H9 (cell line): Measurements from ENCODE around the gene PITPNB. TPM values are rescaled to one million over a fixed set of nuclear protein-coding genes. Genes with fewer than 3 reads are reported as not detected.

Source experiments
- DNase-seq: peaks from one replicate; pipeline ENCODE4 v3.0.0-alpha.2; 2017
- H2AFZ ChIP-seq: one replicate; pipeline ENCODE4 v1.6.1; 2013; ENCODE audit warnings: mild to moderate bottlenecking, low read length, control low read depth, moderate library complexity
- H2AK5ac ChIP-seq: 2 replicates; pipeline ENCODE4 v1.6.1; 2013; ENCODE audit warnings: low read length, control low read depth, mixed read lengths; ENCODE audit not compliant: insufficient read length
- H2BK120ac ChIP-seq: one replicate; pipeline ENCODE4 v1.6.1; 2013; ENCODE audit warnings: low read depth, mild to moderate bottlenecking, low read length, control low read depth, inconsistent platforms; ENCODE audit not compliant: poor library complexity, severe bottlenecking
- H2BK12ac ChIP-seq: 2 replicates; pipeline ENCODE4 v1.6.1; 2013; ENCODE audit warnings: low read length, control low read depth, mixed read lengths, low read depth; ENCODE audit not compliant: insufficient read length
- H2BK15ac ChIP-seq: 2 replicates; pipeline ENCODE4 v1.6.1; 2013; ENCODE audit warnings: low read depth, low read length, control low read depth
- H2BK20ac ChIP-seq: one replicate; pipeline ENCODE4 v1.6.1; 2013; ENCODE audit warnings: low read depth, mild to moderate bottlenecking, low read length, control low read depth, inconsistent platforms; ENCODE audit not compliant: poor library complexity, severe bottlenecking
- H2BK5ac ChIP-seq: 2 replicates; pipeline ENCODE4 v1.6.1; 2013; ENCODE audit warnings: low read length, control low read depth, mixed read lengths; ENCODE audit not compliant: insufficient read length
- H3K14ac ChIP-seq: 2 replicates; pipeline ENCODE4 v1.6.1; 2013; ENCODE audit warnings: low read length, control low read depth; ENCODE audit not compliant: insufficient read depth
- H3K18ac ChIP-seq: 2 replicates; pipeline ENCODE4 v1.6.1; 2013; ENCODE audit warnings: low read depth, mild to moderate bottlenecking, mixed read lengths, low read length, control low read depth; ENCODE audit not compliant: insufficient read length
- H3K23ac ChIP-seq: 2 replicates; pipeline ENCODE4 v1.6.1; 2013; ENCODE audit warnings: low read length, control low read depth, mixed read lengths, low read depth; ENCODE audit not compliant: insufficient read length
- H3K23me2 ChIP-seq: 2 replicates; pipeline ENCODE4 v1.6.1; 2013; ENCODE audit warnings: low read depth, mild to moderate bottlenecking, mixed read lengths, low read length, control low read depth; ENCODE audit not compliant: insufficient read length, poor library complexity, severe bottlenecking
- H3K27ac ChIP-seq: 2 replicates; pipeline ENCODE4 v1.5.1; 2013; ENCODE audit warnings: low read length, control low read depth, mixed read lengths, low read depth; ENCODE audit not compliant: insufficient read length
- H3K27me3 ChIP-seq: 2 replicates; pipeline ENCODE4 v1.6.1; 2013; ENCODE audit warnings: low read length, control low read depth, inconsistent platforms; ENCODE audit not compliant: insufficient read depth
- H3K4ac ChIP-seq: 2 replicates; pipeline ENCODE4 v1.6.1; 2013; ENCODE audit warnings: low read depth, mild to moderate bottlenecking, control low read depth, inconsistent platforms, low read length, moderate library complexity
- H3K4me1 ChIP-seq: 2 replicates; pipeline ENCODE4 v1.6.1; 2013; ENCODE audit warnings: low read length, control low read depth, inconsistent platforms; ENCODE audit not compliant: insufficient read depth
- H3K4me2 ChIP-seq: 2 replicates; pipeline ENCODE4 v1.6.1; 2013; ENCODE audit warnings: low read length, control low read depth, mixed read lengths; ENCODE audit not compliant: insufficient read length, insufficient read depth
- H3K56ac ChIP-seq: 2 replicates; pipeline ENCODE4 v1.6.1; 2013; ENCODE audit warnings: low read depth, mild to moderate bottlenecking, mixed read lengths, low read length, control low read depth; ENCODE audit not compliant: insufficient read length
- H3K79me1 ChIP-seq: 2 replicates; pipeline ENCODE4 v1.6.1; 2013; ENCODE audit warnings: low read depth, mild to moderate bottlenecking, moderate library complexity, low read length, control low read depth, inconsistent platforms; ENCODE audit not compliant: insufficient read depth, poor library complexity, severe bottlenecking
- H3K79me2 ChIP-seq: 2 replicates; pipeline ENCODE4 v1.6.1; 2013; ENCODE audit warnings: low read length, control low read depth, inconsistent platforms; ENCODE audit not compliant: insufficient read depth
- H3K9ac ChIP-seq: 2 replicates; pipeline ENCODE4 v1.6.1; 2013; ENCODE audit warnings: low read length, control low read depth, mixed read lengths; ENCODE audit not compliant: insufficient read length; ENCODE audit errors: extremely low read depth
- H3K9me3 ChIP-seq: one replicate; pipeline ENCODE4 v1.6.1; 2013; ENCODE audit warnings: low read depth, low read length, inconsistent platforms; ENCODE audit not compliant: control insufficient read depth
- H3T11ph ChIP-seq: one replicate; pipeline ENCODE4 v1.6.1; 2013; ENCODE audit warnings: mild to moderate bottlenecking, low read length, control low read depth, inconsistent platforms
- H4K20me1 ChIP-seq: one replicate; pipeline ENCODE4 v1.6.1; 2013; ENCODE audit not compliant: control insufficient read depth, insufficient read length, insufficient read depth
- H4K5ac ChIP-seq: 2 replicates; pipeline ENCODE4 v1.6.1; 2013; ENCODE audit warnings: low read depth, mild to moderate bottlenecking, mixed read lengths, low read length, control low read depth; ENCODE audit not compliant: insufficient read length
- H4K8ac ChIP-seq: replicated peaks from 2 replicates; pipeline ENCODE4 v1.6.1; 2013; ENCODE audit warnings: low read length, control low read depth, mixed read lengths, low read depth; ENCODE audit not compliant: insufficient read length
- H4K91ac ChIP-seq: 2 replicates; pipeline ENCODE4 v1.6.1; 2013; ENCODE audit warnings: low read depth, mild to moderate bottlenecking, moderate library complexity, mixed read lengths, low read length, control low read depth; ENCODE audit not compliant: insufficient read length
- H3K27ac Mint-ChIP-seq, 3 experiments: 2 replicates in 2 of 3; 3 replicates in 1 of 3; pipeline ENCODE4 v1.8.0; 2020 to 2021; ENCODE audit warnings: mixed read lengths in 3 of 3, mild to moderate bottlenecking in 1 of 3, moderate library complexity in 1 of 3
- H3K27me3 Mint-ChIP-seq: 2 replicates; pipeline ENCODE4 v1.8.0; 2021; ENCODE audit warnings: low read depth, mild to moderate bottlenecking, moderate library complexity, mixed read lengths
- H3K36me3 Mint-ChIP-seq, 3 experiments: 2 replicates in 2 of 3; 3 replicates in 1 of 3; pipeline ENCODE4 v1.8.0; 2020 to 2021; ENCODE audit warnings: low read depth in 3 of 3, mixed read lengths in 3 of 3; ENCODE audit not compliant: insufficient read depth in 1 of 3
- H3K4me1 Mint-ChIP-seq, 2 experiments: 2 replicates each; pipeline ENCODE4 v1.8.0; 2020; ENCODE audit warnings: mixed read lengths in 2 of 2
- H3K4me3 Mint-ChIP-seq, 2 experiments: 2 replicates in 1 of 2; 3 replicates in 1 of 2; pipeline ENCODE4 v1.8.0; 2020 to 2021; ENCODE audit warnings: mild to moderate bottlenecking in 2 of 2, mixed read lengths in 2 of 2, moderate library complexity in 1 of 2
- H3K9me3 Mint-ChIP-seq, 2 experiments: 2 replicates in 1 of 2; 3 replicates in 1 of 2; pipeline ENCODE4 v1.8.0; 2020; ENCODE audit warnings: mild to moderate bottlenecking in 2 of 2, mixed read lengths in 2 of 2, moderate library complexity in 1 of 2
- CTCF ChIP-seq: fragments of 200-600 bp; sonication (generic); conservative IDR thresholded peaks from 3 replicates; pipeline ENCODE4 v1.8.0; 2021; ENCODE audit warnings: antibody characterized with exemption, mild to moderate bottlenecking
- WGBS: extraction: QIAGEN DNeasy Blood & Tissue Kit; methylation state at CpG from one replicate; pipeline ENCODE4 v1.1.7; 2013; ENCODE audit warnings: missing lambda C conversion rate, low lambda C conversion rate, mixed read lengths; ENCODE audit not compliant: insufficient read length; ENCODE audit errors: extremely low coverage; 5-methylcytosine and 5-hydroxymethylcytosine counted together
- total RNA-seq: library from RNA; stranded (reverse); gene quantifications from 2 replicates; pipeline ENCODE4 v1.2.1, GENCODE V29; 2021

PITPNB gene
- total RNA-seq, 1 experiment from 2014 or later, result 106 TPM

GRCh38 chr22:27867953-27868731 lies 50.9 kb downstream of the PITPNB start:
- H3K79me2 ChIP-seq, result no peaks in the 10 kb centered on the region
- H3K27ac ChIP-seq, result no peak overlapping the region
- Mint-ChIP-seq H3K4me1 (peaks cover 12 to 13% of the 10 kb centered on the region in 2 experiments), H3K4me3 (no peak overlapping the region), H3K27ac (peak overlapping the region in 2 of 3 experiments; percentile 7 to 68; a peak in 4 of 7 replicates), H3K27me3 (no peaks in the 10 kb centered on the region), H3K36me3 (peaks cover 8 to 31% (median 16%) of the 10 kb centered on the region in 3 experiments; a peak in 6 of 7 replicates), H3K9me3 (no peaks in the 10 kb centered on the region)
- no peaks in the 10 kb centered on the region for H3K79me1 ChIP-seq
- no peak overlapping the region for H3T11ph ChIP-seq
- no peak overlapping the region for H4K8ac ChIP-seq
- no peak overlapping the region for H2AFZ ChIP-seq
- H4K5ac ChIP-seq, result no peak overlapping the region
- no peaks in the 10 kb centered on the region for H3K23me2 ChIP-seq
- no peak overlapping the region for H2BK120ac ChIP-seq
- no peaks in the 10 kb centered on the region for H3K4me1 ChIP-seq
- H2BK12ac ChIP-seq, result no peak overlapping the region
- no CpG with 5 or more reads among the region's 5 CpGs for WGBS
- TF ChIP-seq CTCF, result no peak
- no peak overlapping the region for H4K91ac ChIP-seq
- H3K9me3 ChIP-seq, result no peaks in the 10 kb centered on the region
- no peak for DNase-seq
- no peak overlapping the region for H3K4ac ChIP-seq
- H2BK15ac ChIP-seq, result no peak overlapping the region
- no peak overlapping the region for H2BK5ac ChIP-seq
- no peak overlapping the region for H3K23ac ChIP-seq
- no peaks in the 10 kb centered on the region for H4K20me1 ChIP-seq
- no peak overlapping the region for H3K9ac ChIP-seq
- no peak overlapping the region for H2AK5ac ChIP-seq
- no peaks in the 10 kb centered on the region for H3K27me3 ChIP-seq
- no peak overlapping the region for H2BK20ac ChIP-seq
- no peak overlapping the region for H3K14ac ChIP-seq
- no peak overlapping the region for H3K18ac ChIP-seq
- no peak overlapping the region for H3K56ac ChIP-seq
- no peak overlapping the region for H3K4me2 ChIP-seq
